Fibroblast of mammary gland (primary cell): ENCODE results near the gene RFC5.
"Not testable (repeated sequence)": the region's sequence is repeated elsewhere in the genome, so short reads cannot be mapped to it uniquely, and the experiment has no call there.

Experiments
- DNase-seq: peaks from one replicate; pipeline ENCODE4 v3.0.0-alpha.2; 2010; ENCODE audit warnings: low read depth
- H3K4me3 ChIP-seq: 2 replicates; pipeline ENCODE4 v1.5.1; 2011; ENCODE audit warnings: low read depth, mild to moderate bottlenecking, low read length, moderate library complexity; ENCODE audit not compliant: control insufficient read depth
- TF ChIP-seq, protein P1 (sequence below): conservative IDR thresholded peaks from 2 replicates; pipeline ENCODE4 v1.5.1; 2011; ENCODE audit warnings: low read depth, low read length, inconsistent platforms; ENCODE audit not compliant: control insufficient read depth, insufficient read depth

RFC5 gene

DNA sequence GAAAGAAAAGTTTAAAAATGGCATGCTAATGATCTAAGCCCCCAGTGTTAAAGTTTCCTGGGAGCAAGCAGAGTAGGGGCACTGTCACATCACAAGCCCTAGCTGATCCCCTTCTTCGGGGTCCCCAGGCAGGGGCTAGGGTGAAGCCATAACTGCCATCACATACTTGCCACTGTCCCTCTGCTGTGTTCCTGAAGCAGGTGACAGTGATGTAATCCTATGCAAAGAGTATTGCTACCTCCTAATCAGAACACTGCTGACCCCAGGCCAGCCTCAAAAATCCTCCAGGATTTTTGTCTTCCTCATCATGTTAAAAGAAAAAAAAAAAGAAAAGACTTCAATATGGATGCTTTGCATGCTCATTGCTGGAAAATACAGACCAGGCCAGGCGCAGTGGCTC, 1.2 kb upstream of the RFC5 start:
- TF ChIP-seq, protein P1, sequence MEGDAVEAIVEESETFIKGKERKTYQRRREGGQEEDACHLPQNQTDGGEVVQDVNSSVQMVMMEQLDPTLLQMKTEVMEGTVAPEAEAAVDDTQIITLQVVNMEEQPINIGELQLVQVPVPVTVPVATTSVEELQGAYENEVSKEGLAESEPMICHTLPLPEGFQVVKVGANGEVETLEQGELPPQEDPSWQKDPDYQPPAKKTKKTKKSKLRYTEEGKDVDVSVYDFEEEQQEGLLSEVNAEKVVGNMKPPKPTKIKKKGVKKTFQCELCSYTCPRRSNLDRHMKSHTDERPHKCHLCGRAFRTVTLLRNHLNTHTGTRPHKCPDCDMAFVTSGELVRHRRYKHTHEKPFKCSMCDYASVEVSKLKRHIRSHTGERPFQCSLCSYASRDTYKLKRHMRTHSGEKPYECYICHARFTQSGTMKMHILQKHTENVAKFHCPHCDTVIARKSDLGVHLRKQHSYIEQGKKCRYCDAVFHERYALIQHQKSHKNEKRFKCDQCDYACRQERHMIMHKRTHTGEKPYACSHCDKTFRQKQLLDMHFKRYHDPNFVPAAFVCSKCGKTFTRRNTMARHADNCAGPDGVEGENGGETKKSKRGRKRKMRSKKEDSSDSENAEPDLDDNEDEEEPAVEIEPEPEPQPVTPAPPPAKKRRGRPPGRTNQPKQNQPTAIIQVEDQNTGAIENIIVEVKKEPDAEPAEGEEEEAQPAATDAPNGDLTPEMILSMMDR, result no peak
- H3K4me3 ChIP-seq, result no peak overlapping the region
- no peak for DNase-seq

DNA sequence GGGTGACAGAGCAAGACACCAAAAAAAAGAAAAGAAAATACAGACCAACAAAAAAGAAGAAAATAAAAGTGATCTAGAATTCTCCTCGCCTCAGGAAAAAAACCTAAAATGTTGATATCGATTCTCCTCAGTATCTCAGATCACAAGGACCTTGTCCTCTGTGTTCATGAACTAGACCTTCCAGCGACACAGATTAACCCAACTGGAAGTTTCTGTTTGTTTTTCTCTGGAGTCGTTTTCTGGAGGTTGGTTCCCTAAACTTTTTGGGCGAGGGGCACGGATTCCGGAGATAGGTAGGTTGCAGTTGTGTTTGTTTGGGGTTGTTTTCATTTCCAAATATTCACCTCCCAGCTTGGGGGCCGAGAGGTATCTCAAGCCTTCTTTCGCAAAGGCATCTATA, 559 bp upstream of the RFC5 start:
- DNase-seq, result no peak
- H3K4me3 ChIP-seq, result peak overlapping the region; percentile 90
- TF ChIP-seq, protein P1, result no peak

DNA sequence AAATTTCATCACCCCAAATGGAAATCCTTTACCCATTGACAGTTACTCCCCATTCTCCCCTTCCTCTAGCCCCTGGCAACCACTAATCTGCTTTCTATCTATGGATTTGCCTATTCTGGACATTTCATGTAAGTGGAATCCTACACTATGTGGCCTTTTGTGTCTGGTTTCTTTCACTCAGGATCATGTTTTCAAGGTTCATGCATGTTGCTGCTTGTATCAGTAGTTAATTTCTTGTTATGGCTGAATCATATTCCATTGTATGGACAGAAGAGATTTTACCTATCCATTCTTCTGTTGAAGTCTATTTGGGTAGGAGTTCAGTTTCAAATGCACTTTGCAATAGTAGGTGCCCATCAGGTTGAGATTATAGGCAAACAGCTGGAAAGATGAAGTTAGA, 1.4 kb downstream of the RFC5 start:
- H3K4me3 ChIP-seq, result no peak overlapping the region
- TF ChIP-seq, protein P1, result no peak
- no peak for DNase-seq

- DNase-seq, result no peak
- TF ChIP-seq, protein P1, result no peak
- no peak overlapping the region for H3K4me3 ChIP-seq
These were observed 3.5 kb downstream of the RFC5 start for GRCh38 chr12:118020036-118020435.

GRCh38 chr12:118022097-118022727, 5.7 kb downstream of the RFC5 start:
- DNase-seq, H3K4me3 ChIP-seq: not testable (repeated sequence)

- TF ChIP-seq, protein P1, result no peak
- no peak overlapping the region for H3K4me3 ChIP-seq
- no peak for DNase-seq
These were observed 6.2 kb downstream of the RFC5 start for GRCh38 chr12:118022728-118023109.

- TF ChIP-seq, protein P1, result no peak
- no peak for DNase-seq
- H3K4me3 ChIP-seq, result no peak overlapping the region
These were observed 6.9 kb downstream of the RFC5 start for GRCh38 chr12:118023301-118023860.
